Peyer's patch (tissue), 4 donors: ENCODE results near the gene POLR1B. TPM values are rescaled to one million over a fixed set of nuclear protein-coding genes. Genes with fewer than 3 reads are reported as not detected.

Experiments used
- DNase-seq, 3 donors: peaks; one replicate each; pipeline ENCODE4 v3.0.0-alpha.2; 2017 to 2019
- H3K27ac ChIP-seq, 4 donors: fragments of 200-600 bp; sonication (generic); one replicate each; pipeline ENCODE4 v1.5.1; 2016 to 2019
- H3K27me3 ChIP-seq, 2 donors: fragments of 200-600 bp; sonication (generic); one replicate each; pipeline ENCODE4 v1.5.1; 2019
- H3K36me3 ChIP-seq, 3 donors: fragments of 200-600 bp; sonication (generic); one replicate each; pipeline ENCODE4 v1.5.1; 2016 to 2019
- H3K4me1 ChIP-seq, 4 donors: fragments of 200-600 bp; sonication (generic); one replicate each; pipeline ENCODE4 v1.5.1; 2016 to 2019
- H3K4me3 ChIP-seq, 4 donors: fragments of 200-600 bp; sonication (generic); 1 replicate in 3 of 4; 2 replicates in 1 of 4; pipeline ENCODE4 v1.5.1; 2016 to 2019; ENCODE audit warnings: mild to moderate bottlenecking in 1 of 4
- H3K9me3 ChIP-seq, 4 donors: fragments of 200-600 bp; sonication (generic); one replicate each; pipeline ENCODE4 v1.5.1; 2016 to 2019; ENCODE audit warnings: mild to moderate bottlenecking in 1 of 4
- POLR2A ChIP-seq, 2 donors: fragments of 450-650 bp; IDR thresholded peaks; one replicate each; pipeline ENCODE4 v1.5.1; 2017; ENCODE audit warnings: antibody characterized with exemption in 2 of 2, mild to moderate bottlenecking in 2 of 2, moderate library complexity in 2 of 2
- total RNA-seq, 4 donors: library from RNA; depleted of rRNA; stranded (reverse); fragments of >200 nt; gene quantifications; one replicate each; pipeline ENCODE4 v1.1.0, GENCODE V29; 2016
- TF ChIP-seq, protein P1 (sequence below), 6 experiments: fragments of 450-650 bp in 4 of 6; fragments of 200-600 bp in 2 of 6; sonication (generic) in 1 of 6; IDR thresholded peaks; one replicate each; pipeline ENCODE4 v1.5.1; 2017 to 2019; ENCODE audit warnings: antibody characterized with exemption in 6 of 6, mild to moderate bottlenecking in 3 of 6, moderate library complexity in 1 of 6

POLR1B gene
- total RNA-seq, 4 donors from 2014 or later: 7.5 to 15.8 (median 10.0) TPM

DNA sequence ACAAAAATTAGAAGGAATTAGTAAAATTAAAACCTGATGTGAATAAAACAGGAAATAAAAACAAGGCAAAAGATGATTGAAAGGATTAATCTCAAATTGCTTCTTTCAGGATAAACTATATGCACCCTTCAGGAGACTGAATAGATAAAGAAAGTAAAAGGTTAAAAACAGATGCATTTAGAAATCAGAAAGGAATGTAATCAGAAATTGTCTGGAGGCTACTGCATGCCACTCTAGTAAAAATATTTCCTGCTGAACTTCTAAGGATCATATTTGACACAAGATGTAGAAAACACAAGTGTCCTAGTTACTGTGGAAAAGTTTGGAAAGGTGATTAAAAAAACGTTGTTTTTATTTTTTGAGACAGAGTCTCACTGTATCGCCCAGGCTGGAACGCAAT is 58.4 kb downstream of the POLR1B start:
- Histone ChIP-seq H3K9me3 (no peaks in the 10 kb centered on the region), H3K4me1 (no peaks in the 10 kb centered on the region), H3K36me3 (no peaks in the 10 kb centered on the region), H3K27me3 (no peaks in the 10 kb centered on the region), H3K27ac (no peak overlapping the region), H3K4me3 (no peak overlapping the region)
- TF ChIP-seq, protein P1, sequence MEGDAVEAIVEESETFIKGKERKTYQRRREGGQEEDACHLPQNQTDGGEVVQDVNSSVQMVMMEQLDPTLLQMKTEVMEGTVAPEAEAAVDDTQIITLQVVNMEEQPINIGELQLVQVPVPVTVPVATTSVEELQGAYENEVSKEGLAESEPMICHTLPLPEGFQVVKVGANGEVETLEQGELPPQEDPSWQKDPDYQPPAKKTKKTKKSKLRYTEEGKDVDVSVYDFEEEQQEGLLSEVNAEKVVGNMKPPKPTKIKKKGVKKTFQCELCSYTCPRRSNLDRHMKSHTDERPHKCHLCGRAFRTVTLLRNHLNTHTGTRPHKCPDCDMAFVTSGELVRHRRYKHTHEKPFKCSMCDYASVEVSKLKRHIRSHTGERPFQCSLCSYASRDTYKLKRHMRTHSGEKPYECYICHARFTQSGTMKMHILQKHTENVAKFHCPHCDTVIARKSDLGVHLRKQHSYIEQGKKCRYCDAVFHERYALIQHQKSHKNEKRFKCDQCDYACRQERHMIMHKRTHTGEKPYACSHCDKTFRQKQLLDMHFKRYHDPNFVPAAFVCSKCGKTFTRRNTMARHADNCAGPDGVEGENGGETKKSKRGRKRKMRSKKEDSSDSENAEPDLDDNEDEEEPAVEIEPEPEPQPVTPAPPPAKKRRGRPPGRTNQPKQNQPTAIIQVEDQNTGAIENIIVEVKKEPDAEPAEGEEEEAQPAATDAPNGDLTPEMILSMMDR (IDR thresholded peaks at IDR 0.05): no peak
- TF ChIP-seq POLR2A (IDR thresholded peaks at IDR 0.05): no peak
- no peak for DNase-seq

DNA sequence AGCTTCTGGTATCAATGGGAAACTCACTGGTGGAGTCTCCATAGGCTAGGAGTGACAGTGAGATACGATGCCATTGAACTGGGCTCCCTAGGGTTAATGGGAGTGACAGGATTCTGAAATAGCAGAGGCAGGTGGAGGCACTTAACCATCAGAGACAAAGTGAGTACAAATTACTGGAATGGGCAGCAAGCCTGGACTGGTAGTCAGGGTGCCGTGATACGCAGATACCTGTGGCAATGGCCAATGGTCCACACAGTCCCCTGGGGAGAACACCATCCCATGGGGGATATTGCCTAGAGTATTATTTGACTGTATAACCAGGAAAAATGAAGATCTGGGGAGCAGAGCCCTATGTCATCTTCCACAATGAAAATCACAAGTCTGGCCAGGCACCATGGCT is 59.5 kb downstream of the POLR1B start:
- no peaks in the 10 kb centered on the region for H3K36me3 ChIP-seq
- no peaks in the 10 kb centered on the region for H3K9me3 ChIP-seq
- H3K4me1 ChIP-seq: peaks cover 0 to 7% (median 0%) of the 10 kb centered on the region in 4 donors
- H3K27ac ChIP-seq: no peak overlapping the region
- H3K4me3 ChIP-seq: no peak overlapping the region
- DNase-seq: no peak
- H3K27me3 ChIP-seq: no peaks in the 10 kb centered on the region
- no peak for TF ChIP-seq POLR2A (IDR thresholded peaks at IDR 0.05)
- TF ChIP-seq, protein P1 (IDR thresholded peaks at IDR 0.05): no peak

DNA sequence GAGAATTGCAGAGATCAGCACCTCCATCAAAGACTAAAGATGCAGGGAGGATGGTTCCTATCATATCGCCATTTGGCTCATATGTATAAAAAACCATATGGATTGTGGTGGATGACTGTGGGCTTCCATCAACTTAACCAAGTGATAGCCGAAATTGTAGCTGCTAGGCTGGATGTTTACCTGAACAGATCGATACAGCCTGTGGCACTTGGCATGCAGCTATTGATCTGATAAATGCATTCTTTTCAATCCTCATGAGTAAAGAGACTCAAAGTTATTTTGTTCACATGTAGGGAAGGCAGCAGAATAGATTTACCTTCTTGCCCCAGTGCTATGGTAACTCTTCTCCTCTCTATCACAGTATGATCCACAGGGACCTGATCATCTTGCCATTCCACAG is 60.7 kb downstream of the POLR1B start:
- H3K4me1 ChIP-seq: peaks cover 0 to 7% (median 0%) of the 10 kb centered on the region in 4 donors
- H3K4me3 ChIP-seq: no peak overlapping the region
- DNase-seq: no peak
- no peak overlapping the region for H3K27ac ChIP-seq
- no peaks in the 10 kb centered on the region for H3K36me3 ChIP-seq
- no peaks in the 10 kb centered on the region for H3K27me3 ChIP-seq
- no peak for TF ChIP-seq POLR2A (IDR thresholded peaks at IDR 0.05)
- TF ChIP-seq, protein P1 (IDR thresholded peaks at IDR 0.05): no peak
- H3K9me3 ChIP-seq: no peaks in the 10 kb centered on the region

DNA sequence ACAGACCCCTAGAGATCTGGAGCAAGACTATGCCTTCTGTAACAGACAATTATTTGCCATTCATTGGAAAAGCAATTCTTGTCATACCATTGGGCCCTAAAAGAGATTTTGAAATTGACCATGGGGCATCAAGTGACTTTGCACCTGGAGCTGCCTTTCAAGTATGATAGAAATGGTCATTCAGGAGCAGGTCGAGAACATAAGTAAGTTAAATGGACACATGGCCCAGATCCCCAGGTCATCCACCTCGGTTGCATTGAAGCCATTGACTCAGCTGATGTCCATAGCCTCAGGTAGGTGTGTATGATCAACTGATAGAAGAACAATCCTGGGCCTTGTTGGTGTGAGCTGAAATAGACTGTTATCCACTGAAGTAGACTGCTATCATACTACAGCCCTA is 61.5 kb downstream of the POLR1B start:
- Histone ChIP-seq H3K27ac (no peak overlapping the region), H3K9me3 (no peaks in the 10 kb centered on the region), H3K27me3 (no peaks in the 10 kb centered on the region), H3K4me3 (no peak overlapping the region), H3K36me3 (no peaks in the 10 kb centered on the region), H3K4me1 (peaks cover 0 to 7% (median 0%) of the 10 kb centered on the region in 4 donors)
- TF ChIP-seq, protein P1 (IDR thresholded peaks at IDR 0.05): no peak
- DNase-seq: no peak

DNA sequence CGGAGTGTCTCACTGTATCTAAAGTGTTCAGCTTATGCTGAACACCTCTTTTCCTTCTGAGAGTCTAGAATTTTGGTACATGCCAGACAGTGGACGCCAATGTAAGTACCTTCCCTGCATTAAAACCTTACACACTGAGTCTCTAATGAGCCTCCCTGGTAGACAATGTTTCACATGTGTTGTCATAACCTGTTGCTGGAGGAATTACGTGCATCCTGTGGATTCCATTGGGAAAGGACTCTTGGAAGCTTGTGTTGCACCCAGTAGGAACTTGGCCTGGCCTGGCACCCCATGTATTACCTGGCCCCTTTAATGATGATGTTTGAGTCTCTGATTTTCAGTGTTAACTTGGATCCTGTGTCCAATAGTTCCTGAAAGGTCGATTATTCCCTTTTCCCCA is 62.7 kb downstream of the POLR1B start:
- no peak for DNase-seq
- H3K27ac ChIP-seq: no peak overlapping the region
- H3K36me3 ChIP-seq: no peaks in the 10 kb centered on the region
- no peaks in the 10 kb centered on the region for H3K9me3 ChIP-seq
- peaks cover 0 to 7% (median 0%) of the 10 kb centered on the region in 4 donors for H3K4me1 ChIP-seq
- H3K4me3 ChIP-seq: no peak overlapping the region
- TF ChIP-seq, protein P1 (IDR thresholded peaks at IDR 0.05): no peak
- TF ChIP-seq POLR2A (IDR thresholded peaks at IDR 0.05): no peak
- H3K27me3 ChIP-seq: no peaks in the 10 kb centered on the region

DNA sequence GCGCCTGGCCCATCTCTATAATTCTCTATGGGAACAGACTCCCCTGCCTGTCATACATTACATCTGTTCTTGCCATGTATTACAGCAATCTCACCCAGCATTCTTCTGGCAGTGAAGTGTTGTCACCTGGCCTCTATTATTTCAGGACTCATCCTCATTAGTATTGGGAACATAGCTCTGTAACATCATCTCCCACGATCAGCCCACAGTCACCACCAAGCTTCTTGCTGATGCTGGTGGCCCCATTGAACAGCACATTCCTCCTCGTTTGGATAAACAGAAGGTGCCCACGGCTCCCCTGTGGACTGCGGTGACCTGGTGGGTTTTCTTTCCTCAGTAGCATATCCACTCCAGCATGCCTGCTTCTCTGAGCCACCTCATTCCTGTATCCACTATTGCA is 63.7 kb downstream of the POLR1B start:
- H3K27ac ChIP-seq: peak overlapping the region in 2 of 4 donors; percentile 65 to 87
- TF ChIP-seq, protein P1 (IDR thresholded peaks at IDR 0.05): no peak
- no peak for TF ChIP-seq POLR2A (IDR thresholded peaks at IDR 0.05)
- no peaks in the 10 kb centered on the region for H3K9me3 ChIP-seq
- DNase-seq: no peak
- no peak overlapping the region for H3K4me3 ChIP-seq
- no peaks in the 10 kb centered on the region for H3K27me3 ChIP-seq
- H3K36me3 ChIP-seq: no peaks in the 10 kb centered on the region
- peaks cover 0 to 7% (median 0%) of the 10 kb centered on the region in 4 donors for H3K4me1 ChIP-seq
